ENCODE results near the gene NHEJ1.
A peak's percentile ranks its signal among the peaks of the same experiment; 100 is the strongest.

NHEJ1 gene

DNA sequence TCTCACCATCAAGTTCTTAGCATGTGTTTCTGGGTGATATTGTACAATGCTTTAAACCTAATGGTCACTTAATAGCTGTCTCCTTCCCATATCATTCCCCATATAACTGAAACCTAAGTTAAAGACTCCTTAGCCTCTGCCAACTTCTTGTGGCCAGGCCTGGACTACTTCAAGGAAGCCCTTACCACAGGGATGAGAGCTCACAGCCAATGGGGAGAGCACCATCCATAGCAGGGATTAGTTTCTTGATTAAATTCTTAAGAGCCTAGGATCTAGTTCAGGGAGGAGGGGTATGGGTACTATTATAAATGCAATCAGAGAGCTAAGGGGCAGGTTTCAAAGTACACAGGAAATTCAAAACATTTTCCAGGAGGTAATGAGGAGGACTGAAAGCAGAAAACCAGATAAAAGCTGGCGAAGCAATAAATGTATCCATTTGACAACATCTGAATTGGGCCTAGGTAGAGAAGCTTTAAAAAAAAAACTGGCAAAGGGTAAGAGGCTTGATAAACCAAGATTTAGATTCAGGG lies 65.1 kb downstream of the NHEJ1 start:
- DNase-seq (ENCODE audit: low read depth, low spot score): no peak
- H3K27ac ChIP-seq: no peak overlapping the region

DNA sequence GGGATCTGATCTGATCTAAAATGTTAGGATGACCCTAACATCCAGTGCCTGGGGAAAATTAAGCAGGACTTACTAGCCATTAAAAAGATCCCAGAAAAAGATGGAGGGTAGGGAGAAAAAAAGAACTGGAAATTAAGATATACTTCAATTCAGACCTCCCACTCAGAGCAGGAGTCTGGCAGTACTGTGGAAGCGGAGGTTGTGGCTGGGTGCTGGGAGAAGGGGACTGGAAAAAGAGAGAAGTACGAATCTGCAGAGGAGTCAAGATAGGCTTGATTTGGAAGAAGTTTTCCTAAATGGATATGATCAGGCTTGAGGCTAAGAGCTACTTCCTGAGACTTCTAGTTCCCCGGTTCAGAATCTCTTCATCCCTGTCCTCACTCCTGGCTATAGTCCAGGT lies 66.4 kb downstream of the NHEJ1 start:
- H3K27ac ChIP-seq: no peak overlapping the region
- DNase-seq (ENCODE audit: low read depth, low spot score): no peak

GRCh38 chr2:219090436-219091299 lies 69.9 kb downstream of the NHEJ1 start:
- DNase-seq (ENCODE audit: low read depth, low spot score): no peak

GRCh38 chr2:219089330-219089729 lies 71.3 kb downstream of the NHEJ1 start:
- H3K27ac ChIP-seq: no peak overlapping the region
- no peak for DNase-seq (ENCODE audit: low read depth, low spot score)

More at GRCh38 chr2:219090436-219091299, 69.9 kb downstream of the NHEJ1 start:
- H3K27ac ChIP-seq: no peak overlapping the region

- no peak overlapping the region for H3K27ac ChIP-seq
- no peak for DNase-seq (ENCODE audit: low read depth, low spot score)
These were observed 72.8 kb downstream of the NHEJ1 start for GRCh38 chr2:219087848-219088247.

GRCh38 chr2:219087361-219087760 lies 73.3 kb downstream of the NHEJ1 start:
- no peak for DNase-seq (ENCODE audit: low read depth, low spot score)
- H3K27ac ChIP-seq: no peak overlapping the region

- no peak for DNase-seq (ENCODE audit: low read depth, low spot score)
- no peak overlapping the region for H3K27ac ChIP-seq
These were observed 74.4 kb downstream of the NHEJ1 start for GRCh38 chr2:219086196-219086595.

GRCh38 chr2:219084791-219085190 lies 75.8 kb downstream of the NHEJ1 start:
- no peak overlapping the region for H3K27ac ChIP-seq
- no peak for DNase-seq (ENCODE audit: low read depth, low spot score)

GRCh38 chr2:219082332-219082958 lies 78.2 kb downstream of the NHEJ1 start:
- DNase-seq (ENCODE audit: low read depth, low spot score): no peak
- H3K27ac ChIP-seq: no peak overlapping the region

- no peak overlapping the region for H3K27ac ChIP-seq
- DNase-seq (ENCODE audit: low read depth, low spot score): no peak
These were observed 78.8 kb downstream of the NHEJ1 start for GRCh38 chr2:219081701-219082331.

DNA sequence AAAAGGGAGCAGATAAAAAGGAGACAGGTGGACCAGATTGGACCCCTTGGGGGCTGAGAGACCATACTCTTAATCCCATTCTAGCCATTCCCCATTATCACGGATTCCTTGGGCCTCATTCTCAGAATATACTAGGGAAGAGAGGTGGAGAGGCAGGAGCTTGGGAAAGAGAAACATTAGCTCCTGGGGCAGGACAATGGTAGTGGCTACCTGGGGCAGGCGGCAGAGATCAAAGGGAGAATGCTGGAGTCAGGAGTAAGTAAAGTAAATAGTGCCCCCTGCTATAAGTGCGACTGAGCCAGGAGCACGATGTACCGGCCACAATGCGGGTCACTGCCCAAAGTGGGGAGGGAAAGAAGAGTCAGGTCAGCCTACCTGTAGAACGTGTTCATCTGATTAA lies 79.5 kb downstream of the NHEJ1 start:
- H3K27ac ChIP-seq: no peak overlapping the region
- no peak for DNase-seq (ENCODE audit: low read depth, low spot score)

DNA sequence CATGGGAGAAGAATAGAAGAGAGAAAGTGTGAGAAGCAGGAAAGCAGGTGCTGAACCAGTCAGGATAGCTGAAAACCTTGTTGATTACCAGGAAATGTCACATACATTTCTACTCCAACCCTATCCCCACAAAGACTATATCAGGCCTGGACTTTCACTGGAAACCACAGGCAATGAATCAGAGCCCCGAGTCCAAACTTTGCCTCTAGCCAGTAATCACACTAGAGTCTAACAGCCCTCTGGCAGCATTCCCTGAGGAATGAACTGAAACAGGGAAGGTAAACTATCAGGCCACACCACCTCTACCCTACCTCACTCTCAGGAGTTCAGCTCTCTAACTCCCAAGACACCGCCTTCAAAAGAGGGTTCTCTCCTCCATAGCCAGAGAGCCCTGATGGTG lies 81.2 kb downstream of the NHEJ1 start:
- DNase-seq (ENCODE audit: low read depth, low spot score): no peak
- H3K27ac ChIP-seq: no peak overlapping the region

GRCh38 chr2:219078951-219079350 lies 81.7 kb downstream of the NHEJ1 start:
- H3K27ac ChIP-seq: no peak overlapping the region

GRCh38 chr2:219078126-219078525 lies 82.5 kb downstream of the NHEJ1 start:
- no peak overlapping the region for H3K27ac ChIP-seq
- DNase-seq (ENCODE audit: low read depth, low spot score): no peak

More at GRCh38 chr2:219078951-219079350, 81.7 kb downstream of the NHEJ1 start:
- DNase-seq (ENCODE audit: low read depth, low spot score): no peak

DNA sequence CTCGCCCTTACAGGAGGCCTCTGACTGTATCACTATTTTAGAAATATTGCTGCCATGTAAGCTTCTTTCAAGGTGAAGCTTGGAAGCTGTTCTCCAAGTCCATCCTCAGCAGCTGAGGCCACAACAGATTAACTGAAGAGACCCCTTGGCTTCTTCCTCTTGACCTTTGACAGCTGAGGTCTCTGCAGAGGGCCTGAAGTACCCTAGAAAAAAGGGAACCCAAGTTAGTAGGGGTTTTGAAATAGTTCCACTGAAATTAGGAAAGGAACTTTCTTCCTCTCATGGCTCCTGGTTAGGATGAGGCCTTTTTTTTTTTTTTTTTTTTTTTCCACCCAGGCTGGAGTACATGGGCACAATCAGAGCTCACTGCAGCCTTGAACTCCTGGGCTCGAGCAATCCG lies 84.4 kb downstream of the NHEJ1 start:
- no peak for DNase-seq (ENCODE audit: low read depth, low spot score)
- H3K27ac ChIP-seq: no peak overlapping the region

DNA sequence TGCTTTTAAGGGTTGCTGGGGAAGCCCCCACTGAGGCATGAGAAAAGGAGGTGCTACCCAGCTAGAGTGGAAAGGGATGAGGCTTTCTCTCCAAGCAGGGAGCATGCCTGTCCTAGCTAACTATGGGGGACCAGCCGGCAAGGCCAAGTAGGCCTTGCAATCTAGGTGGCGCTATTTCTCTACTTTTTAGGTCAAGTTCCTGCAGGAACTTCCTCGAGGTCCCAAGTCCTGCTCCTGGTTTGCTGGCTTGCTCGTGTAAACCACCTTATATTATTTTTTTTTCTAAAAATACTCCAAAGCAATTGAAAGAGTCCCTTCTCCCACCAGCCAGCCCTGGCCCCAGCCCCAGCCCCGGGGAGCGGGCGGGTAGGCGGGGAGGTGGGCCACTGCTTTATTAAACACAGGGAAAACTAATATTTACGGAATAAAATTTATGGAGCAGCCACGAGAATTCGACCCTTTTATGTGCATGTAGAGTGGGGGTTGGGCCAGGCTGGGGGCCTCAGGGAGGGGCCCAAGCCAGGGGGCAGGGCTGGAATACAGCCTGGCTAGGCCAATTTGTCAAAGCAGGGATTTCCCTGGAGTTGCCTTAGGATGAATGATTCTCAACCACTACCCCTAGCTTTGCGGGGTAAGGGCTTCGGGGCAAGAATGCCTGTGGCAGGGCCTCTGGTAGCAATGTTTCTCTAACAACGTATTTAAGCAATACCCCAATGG lies 87.0 kb downstream of the NHEJ1 start:
- DNase-seq (ENCODE audit: low read depth, low spot score): peak; percentile 16
- H3K27ac ChIP-seq: no peak overlapping the region

- no peak for DNase-seq (ENCODE audit: low read depth, low spot score)
- H3K27ac ChIP-seq: no peak overlapping the region
These were observed 87.8 kb downstream of the NHEJ1 start for GRCh38 chr2:219072741-219073250.

DNA sequence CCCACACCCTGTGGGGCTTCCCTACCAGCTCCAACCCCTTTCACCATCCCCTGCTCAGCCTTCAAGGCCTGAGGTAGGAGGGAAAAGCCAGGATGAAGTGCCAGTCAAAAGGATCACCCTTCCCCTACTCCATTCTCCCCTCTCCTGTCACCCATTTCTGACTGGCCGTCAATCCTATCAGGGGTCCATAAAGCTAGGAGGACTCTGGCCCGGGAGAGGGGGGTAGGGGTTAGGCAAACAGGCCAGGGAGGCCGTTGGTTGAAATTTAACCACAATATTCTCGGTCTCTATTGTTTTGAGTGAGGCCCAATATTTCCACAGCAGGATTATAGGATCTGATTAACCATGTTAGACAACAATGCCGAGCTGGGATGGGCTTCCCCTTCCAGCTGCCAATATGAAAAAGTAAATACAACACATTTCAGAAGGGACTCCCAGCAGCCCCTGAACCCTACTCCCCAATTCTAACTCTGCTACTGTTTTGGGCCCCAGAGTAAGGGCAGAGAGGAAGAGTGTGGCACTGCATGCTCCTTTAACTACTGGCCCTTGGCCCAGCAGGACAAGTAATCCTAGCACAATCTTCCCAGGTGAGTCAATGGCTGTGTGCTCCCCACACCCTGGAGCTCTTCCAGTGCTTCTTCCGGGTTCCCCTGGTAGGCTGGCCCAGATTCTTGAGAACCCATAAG lies 89.3 kb downstream of the NHEJ1 start:
- DNase-seq (ENCODE audit: low read depth, low spot score): peak; percentile 39
- no peak overlapping the region for H3K27ac ChIP-seq

DNA sequence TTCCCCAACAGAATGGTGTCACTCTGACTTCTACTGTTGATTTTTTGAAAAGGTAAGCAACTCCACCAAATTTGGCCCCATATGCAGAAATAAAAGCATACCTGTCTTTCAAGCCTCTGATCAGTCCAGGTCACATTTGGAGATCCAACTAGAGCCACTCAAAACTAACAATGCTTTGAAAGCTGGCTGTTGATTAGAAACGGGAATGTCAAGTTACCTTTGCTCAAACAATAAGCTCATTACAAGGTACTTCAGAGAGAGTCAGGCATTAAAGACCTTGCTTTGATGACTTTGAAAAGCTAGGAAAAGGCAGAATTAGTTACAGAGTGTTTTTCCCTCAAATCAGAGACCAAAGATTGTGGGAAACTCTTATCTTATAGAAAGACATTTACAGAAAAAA lies 95.1 kb downstream of the NHEJ1 start:
- DNase-seq (ENCODE audit: low read depth, low spot score): no peak
- H3K27ac ChIP-seq: no peak overlapping the region

- no peak overlapping the region for H3K27ac ChIP-seq
- DNase-seq (ENCODE audit: low read depth, low spot score): no peak
These were observed 98.5 kb downstream of the NHEJ1 start for GRCh38 chr2:219062081-219062480.

Measured in epithelial cell of prostate (primary cell).